Measurements from ENCODE around the gene AK1. TPM values are rescaled to one million over a fixed set of nuclear protein-coding genes. Genes with fewer than 3 reads are reported as not detected.

The AK1 gene
- total and polyA plus RNA-seq, 12 donors = 500 to 1,050 (median 731) TPM

GRCh38 chr9:127853312-127854183 lies 23.9 kb downstream of the AK1 start:
- peaks cover 28 to 76% (median 51%) of the 10 kb centered on the region in 9 donors for H3K4me1 ChIP-seq
- intact Hi-C loops (cut with DNase I) = no loop called here
- peaks cover 0 to 18% (median 0%) of the 10 kb centered on the region in 11 donors for H3K9me3 ChIP-seq

GRCh38 chr9:127852829-127853228 lies 24.6 kb downstream of the AK1 start:
- H3K27me3 ChIP-seq = no peaks in the 10 kb centered on the region
- peaks cover 0 to 51% (median 15%) of the 10 kb centered on the region in 9 donors for H3K36me3 ChIP-seq
- intact Hi-C loops (cut with DNase I) = no loop called here
- peaks cover 21 to 76% (median 50%) of the 10 kb centered on the region in 9 donors for H3K4me1 ChIP-seq
- ATAC-seq (no peak), DNase-seq (no peak)
- H3K9me3 ChIP-seq = peaks cover 0 to 20% (median 0%) of the 10 kb centered on the region in 11 donors
- H3K4me3 ChIP-seq = peak overlapping the region; percentile 71 to 90 (median 78)
- WGBS, 2 donors = 49 to 58% methylated on average over 9 of the region's 9 CpGs
- H3K27ac ChIP-seq = peak overlapping the region; percentile 91 to 99 (median 95)
- TF ChIP-seq, protein P1, sequence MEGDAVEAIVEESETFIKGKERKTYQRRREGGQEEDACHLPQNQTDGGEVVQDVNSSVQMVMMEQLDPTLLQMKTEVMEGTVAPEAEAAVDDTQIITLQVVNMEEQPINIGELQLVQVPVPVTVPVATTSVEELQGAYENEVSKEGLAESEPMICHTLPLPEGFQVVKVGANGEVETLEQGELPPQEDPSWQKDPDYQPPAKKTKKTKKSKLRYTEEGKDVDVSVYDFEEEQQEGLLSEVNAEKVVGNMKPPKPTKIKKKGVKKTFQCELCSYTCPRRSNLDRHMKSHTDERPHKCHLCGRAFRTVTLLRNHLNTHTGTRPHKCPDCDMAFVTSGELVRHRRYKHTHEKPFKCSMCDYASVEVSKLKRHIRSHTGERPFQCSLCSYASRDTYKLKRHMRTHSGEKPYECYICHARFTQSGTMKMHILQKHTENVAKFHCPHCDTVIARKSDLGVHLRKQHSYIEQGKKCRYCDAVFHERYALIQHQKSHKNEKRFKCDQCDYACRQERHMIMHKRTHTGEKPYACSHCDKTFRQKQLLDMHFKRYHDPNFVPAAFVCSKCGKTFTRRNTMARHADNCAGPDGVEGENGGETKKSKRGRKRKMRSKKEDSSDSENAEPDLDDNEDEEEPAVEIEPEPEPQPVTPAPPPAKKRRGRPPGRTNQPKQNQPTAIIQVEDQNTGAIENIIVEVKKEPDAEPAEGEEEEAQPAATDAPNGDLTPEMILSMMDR (IDR thresholded peaks at IDR 0.05) = no peak

More at GRCh38 chr9:127853312-127854183, 23.9 kb downstream of the AK1 start:
- TF ChIP-seq, protein P1 (IDR thresholded peaks at IDR 0.05) = no peak
- peak overlapping the region; percentile 91 to 99 (median 95) for H3K27ac ChIP-seq
- 37 to 44% methylated on average over 13 of the region's 13 CpGs for WGBS, 2 donors
- H3K36me3 ChIP-seq = peaks cover 0 to 47% (median 15%) of the 10 kb centered on the region in 9 donors
- DNase-seq (no peak), ATAC-seq (no peak)
- H3K4me3 ChIP-seq = peak overlapping the region; percentile 71 to 90 (median 78)
- H3K27me3 ChIP-seq = no peaks in the 10 kb centered on the region

DNA sequence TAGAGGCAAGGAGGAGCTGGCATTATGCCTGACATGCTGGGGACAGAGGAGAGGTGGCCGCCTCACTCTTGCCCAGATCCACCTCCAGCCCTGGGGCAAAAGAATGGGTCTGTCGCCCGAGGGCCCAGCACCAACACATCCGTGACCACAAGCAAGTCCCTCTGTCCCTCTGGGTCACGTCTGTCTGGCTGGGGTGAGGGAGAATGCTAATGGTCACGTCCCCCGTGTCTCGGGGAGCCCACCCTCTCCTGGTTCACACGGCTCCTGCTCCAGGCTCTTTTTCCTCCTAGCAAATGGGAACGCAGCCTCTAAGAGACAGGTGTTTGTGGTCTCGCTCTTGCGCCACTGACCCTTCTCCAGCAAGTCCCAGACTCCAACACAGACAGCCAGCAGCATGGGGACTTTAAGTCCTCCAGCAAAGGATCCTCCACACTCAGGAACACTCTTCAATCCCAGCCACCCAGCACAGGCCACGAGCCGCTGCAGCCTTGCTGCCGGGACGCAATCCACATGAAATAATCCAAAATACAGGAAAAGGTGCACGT lies 27.1 kb downstream of the AK1 start:
- TF ChIP-seq, protein P1 (IDR thresholded peaks at IDR 0.05) = no peak
- Histone ChIP-seq H3K36me3 (peaks cover 0 to 60% (median 15%) of the 10 kb centered on the region in 9 donors), H3K4me3 (peak overlapping the region; percentile 27 to 90 (median 78)), H3K9me3 (peaks cover 0 to 20% (median 0%) of the 10 kb centered on the region in 11 donors), H3K4me1 (peaks cover 10 to 76% (median 50%) of the 10 kb centered on the region in 9 donors), H3K27me3 (no peaks in the 10 kb centered on the region), H3K27ac (peak overlapping the region; percentile 91 to 99 (median 95))
- 69 to 74% methylated on average over 17 of the region's 17 CpGs for WGBS, 2 donors
- no peak for DNase-seq
- intact Hi-C loops (cut with DNase I) = no loop called here
- no peak for ATAC-seq

GRCh38 chr9:127848756-127849504 lies 28.5 kb downstream of the AK1 start:
- intact Hi-C loops (cut with DNase I) = no loop called here
- peaks cover 0 to 20% (median 0%) of the 10 kb centered on the region in 11 donors for H3K9me3 ChIP-seq
- H3K27me3 ChIP-seq = no peaks in the 10 kb centered on the region
- TF ChIP-seq, protein P1 (IDR thresholded peaks at IDR 0.05) = no peak
- peak overlapping the region in 8 of 10 donors; percentile 73 to 90 (median 78) for H3K4me3 ChIP-seq
- H3K4me1 ChIP-seq = peaks cover 10 to 83% (median 59%) of the 10 kb centered on the region in 9 donors
- WGBS, 2 donors = 76 to 77% methylated on average over 10 of the region's 10 CpGs
- H3K27ac ChIP-seq = peak overlapping the region; percentile 91 to 99 (median 95)
- ATAC-seq (no peak), DNase-seq (no peak)
- H3K36me3 ChIP-seq = peaks cover 0 to 67% (median 15%) of the 10 kb centered on the region in 9 donors
